Measurements from ENCODE around the gene AQP9.

AQP9 gene

DNA sequence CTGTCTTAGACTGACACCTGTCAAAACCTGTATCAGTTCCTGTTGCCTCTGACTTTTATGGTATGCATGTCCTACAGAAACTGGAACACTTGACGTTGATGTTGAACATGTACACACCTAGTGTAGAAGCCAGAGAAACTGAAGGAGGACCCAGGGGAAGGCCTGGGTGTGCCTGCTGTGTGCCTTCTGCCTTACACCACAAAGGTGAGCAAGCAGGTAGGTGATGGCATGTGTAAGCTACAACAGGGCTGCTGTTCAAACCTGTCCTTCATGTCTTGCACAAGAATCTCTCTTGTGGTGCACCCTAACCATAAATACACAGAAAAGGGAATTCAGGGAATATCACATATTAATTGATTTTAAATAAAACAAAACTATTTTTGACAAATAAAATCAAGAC, 13.6 kb upstream of the AQP9 start:
- Histone ChIP-seq H3K27me3 (ENCODE audit: control insufficient read depth, insufficient read depth, low read length) (no peaks in the 10 kb centered on the region), H3K79me2 (no peaks in the 10 kb centered on the region), H3K9me3 (ENCODE audit: control insufficient read depth, low read length) (no peaks in the 10 kb centered on the region), H3K4me1 (no peaks in the 10 kb centered on the region), H3K4me3 (ENCODE audit: low read depth, low read length) (no peak overlapping the region), H3K9ac (no peak overlapping the region), H3K27ac (no peak overlapping the region), H2AFZ (no peak overlapping the region), H3K4me2 (ENCODE audit: low read length) (no peak overlapping the region), H3K36me3 (ENCODE audit: control insufficient read depth, insufficient read depth, low read length) (no peaks in the 10 kb centered on the region)
- TF ChIP-seq, protein P1, sequence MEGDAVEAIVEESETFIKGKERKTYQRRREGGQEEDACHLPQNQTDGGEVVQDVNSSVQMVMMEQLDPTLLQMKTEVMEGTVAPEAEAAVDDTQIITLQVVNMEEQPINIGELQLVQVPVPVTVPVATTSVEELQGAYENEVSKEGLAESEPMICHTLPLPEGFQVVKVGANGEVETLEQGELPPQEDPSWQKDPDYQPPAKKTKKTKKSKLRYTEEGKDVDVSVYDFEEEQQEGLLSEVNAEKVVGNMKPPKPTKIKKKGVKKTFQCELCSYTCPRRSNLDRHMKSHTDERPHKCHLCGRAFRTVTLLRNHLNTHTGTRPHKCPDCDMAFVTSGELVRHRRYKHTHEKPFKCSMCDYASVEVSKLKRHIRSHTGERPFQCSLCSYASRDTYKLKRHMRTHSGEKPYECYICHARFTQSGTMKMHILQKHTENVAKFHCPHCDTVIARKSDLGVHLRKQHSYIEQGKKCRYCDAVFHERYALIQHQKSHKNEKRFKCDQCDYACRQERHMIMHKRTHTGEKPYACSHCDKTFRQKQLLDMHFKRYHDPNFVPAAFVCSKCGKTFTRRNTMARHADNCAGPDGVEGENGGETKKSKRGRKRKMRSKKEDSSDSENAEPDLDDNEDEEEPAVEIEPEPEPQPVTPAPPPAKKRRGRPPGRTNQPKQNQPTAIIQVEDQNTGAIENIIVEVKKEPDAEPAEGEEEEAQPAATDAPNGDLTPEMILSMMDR (IDR thresholded peaks at IDR 0.05), result no peak

DNA sequence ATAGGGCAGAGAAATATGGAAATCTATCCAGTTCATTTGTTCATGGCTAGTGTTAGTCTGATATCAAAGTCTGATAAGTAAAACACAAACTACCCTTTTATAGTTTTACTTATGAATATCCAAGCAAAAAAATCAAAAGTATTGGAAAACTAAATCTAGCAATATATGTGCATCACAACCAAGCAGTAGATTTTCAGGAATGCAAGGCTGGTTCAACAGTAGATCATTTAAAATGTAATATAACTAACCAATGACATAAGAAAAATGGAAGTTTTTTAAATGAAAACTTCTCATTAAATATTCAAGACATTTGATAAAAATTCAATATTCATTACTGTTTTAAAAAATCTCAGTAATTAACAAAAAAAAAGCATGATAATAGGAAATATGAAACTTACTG, 12.8 kb upstream of the AQP9 start:
- no peak overlapping the region for H2AFZ ChIP-seq
- TF ChIP-seq, protein P1 (IDR thresholded peaks at IDR 0.05), result no peak
- H3K27ac ChIP-seq, result no peak overlapping the region
- H3K4me3 ChIP-seq (ENCODE audit: low read depth, low read length), result no peak overlapping the region
- H3K9ac ChIP-seq, result no peak overlapping the region
- H3K36me3 ChIP-seq (ENCODE audit: control insufficient read depth, insufficient read depth, low read length), result no peaks in the 10 kb centered on the region
- no peaks in the 10 kb centered on the region for H3K9me3 ChIP-seq (ENCODE audit: control insufficient read depth, low read length)
- no peaks in the 10 kb centered on the region for H3K4me1 ChIP-seq
- H3K4me2 ChIP-seq (ENCODE audit: low read length), result no peak overlapping the region
- no peaks in the 10 kb centered on the region for H3K27me3 ChIP-seq (ENCODE audit: control insufficient read depth, insufficient read depth, low read length)
- no peaks in the 10 kb centered on the region for H3K79me2 ChIP-seq

DNA sequence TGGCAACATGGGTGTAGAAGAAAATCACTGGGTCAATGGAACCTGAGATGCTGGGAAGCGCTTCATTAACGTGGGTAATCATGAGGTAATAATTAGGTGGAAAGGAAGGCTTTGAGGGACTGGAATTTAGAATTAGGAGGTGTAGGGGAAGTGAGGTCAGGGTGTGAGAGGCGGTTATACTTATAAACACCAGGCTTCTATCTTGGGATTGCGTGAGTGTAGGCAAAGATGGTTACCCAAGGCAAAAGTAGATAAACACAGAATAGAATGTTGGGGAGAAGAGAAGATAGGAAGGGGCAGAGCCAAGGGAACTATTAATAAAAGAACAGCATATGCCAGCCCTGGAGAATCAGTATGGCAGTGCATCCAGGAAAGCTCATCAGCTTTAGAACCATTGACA, 3.3 kb upstream of the AQP9 start:
- Histone ChIP-seq H3K4me1 (no peaks in the 10 kb centered on the region), H3K79me2 (no peaks in the 10 kb centered on the region), H3K9me3 (ENCODE audit: control insufficient read depth, low read length) (no peaks in the 10 kb centered on the region), H3K36me3 (ENCODE audit: control insufficient read depth, insufficient read depth, low read length) (no peaks in the 10 kb centered on the region), H3K4me2 (ENCODE audit: low read length) (no peak overlapping the region), H3K27ac (no peak overlapping the region), H3K9ac (no peak overlapping the region), H2AFZ (no peak overlapping the region), H3K4me3 (ENCODE audit: low read depth, low read length) (no peak overlapping the region), H3K27me3 (ENCODE audit: control insufficient read depth, insufficient read depth, low read length) (no peaks in the 10 kb centered on the region)
- TF ChIP-seq, protein P1 (IDR thresholded peaks at IDR 0.05), result no peak

DNA sequence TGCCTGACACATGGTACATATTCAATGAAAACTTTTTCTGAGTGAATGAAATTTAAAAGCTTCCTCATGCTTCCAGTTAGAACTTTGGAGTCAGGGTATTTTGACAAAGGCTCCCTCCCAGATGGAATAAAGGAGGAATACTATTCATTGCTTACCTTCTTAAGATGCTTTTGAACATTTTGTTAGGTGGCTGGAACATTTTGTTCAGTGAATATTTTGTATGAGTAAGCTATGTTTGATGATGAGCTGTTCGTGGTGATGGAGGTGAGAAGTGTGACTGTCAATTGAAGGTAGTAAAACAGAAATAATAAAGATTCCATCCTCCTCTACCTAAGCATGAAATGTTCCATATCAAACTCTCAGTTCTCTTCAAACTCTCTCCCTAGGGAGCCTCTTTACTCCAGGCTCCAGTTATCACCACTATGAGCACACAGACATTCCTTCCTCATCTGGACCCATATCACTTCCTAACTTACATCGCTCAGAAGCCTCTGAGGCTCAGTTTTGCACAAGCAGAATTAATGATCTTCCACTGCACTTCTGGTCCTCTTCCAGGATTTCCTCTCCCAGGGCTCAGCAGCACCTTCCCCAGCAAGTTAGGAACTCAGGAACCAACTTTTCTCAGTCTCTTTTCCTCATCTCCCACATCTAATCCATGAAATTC, 2.5 kb upstream of the AQP9 start:
- H3K4me1 ChIP-seq, result no peaks in the 10 kb centered on the region
- H3K27ac ChIP-seq, result no peak overlapping the region
- no peaks in the 10 kb centered on the region for H3K79me2 ChIP-seq
- H3K27me3 ChIP-seq (ENCODE audit: control insufficient read depth, insufficient read depth, low read length), result no peaks in the 10 kb centered on the region
- no peak overlapping the region for H3K9ac ChIP-seq
- no peak overlapping the region for H3K4me2 ChIP-seq (ENCODE audit: low read length)
- TF ChIP-seq, protein P1 (IDR thresholded peaks at IDR 0.05), result no peak
- H3K9me3 ChIP-seq (ENCODE audit: control insufficient read depth, low read length), result no peaks in the 10 kb centered on the region
- H3K36me3 ChIP-seq (ENCODE audit: control insufficient read depth, insufficient read depth, low read length), result no peaks in the 10 kb centered on the region
- H2AFZ ChIP-seq, result no peak overlapping the region
- no peak overlapping the region for H3K4me3 ChIP-seq (ENCODE audit: low read depth, low read length)

DNA sequence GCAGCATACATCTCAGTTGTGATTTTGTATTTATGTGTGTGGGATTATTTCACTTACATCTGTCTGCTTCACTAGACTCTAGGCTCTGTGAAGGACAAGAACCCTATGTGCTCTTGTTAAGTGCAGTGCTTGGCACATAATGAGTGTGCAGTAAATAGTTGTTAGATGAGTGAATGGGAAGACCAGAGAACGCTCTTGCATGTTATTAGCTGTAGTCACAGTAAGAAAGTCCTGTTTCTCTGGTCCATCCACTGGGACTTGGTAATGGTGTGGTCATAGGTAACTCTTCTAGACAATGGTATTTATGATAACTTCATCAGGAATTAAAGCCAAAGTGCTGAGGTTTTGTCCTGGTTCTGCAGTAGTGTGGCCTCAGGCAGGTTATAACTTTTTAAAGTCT, 1.4 kb upstream of the AQP9 start:
- Histone ChIP-seq H2AFZ (no peak overlapping the region), H3K27me3 (ENCODE audit: control insufficient read depth, insufficient read depth, low read length) (no peaks in the 10 kb centered on the region), H3K36me3 (ENCODE audit: control insufficient read depth, insufficient read depth, low read length) (no peaks in the 10 kb centered on the region), H3K9ac (no peak overlapping the region), H3K9me3 (ENCODE audit: control insufficient read depth, low read length) (no peaks in the 10 kb centered on the region), H3K4me3 (ENCODE audit: low read depth, low read length) (no peak overlapping the region), H3K4me2 (ENCODE audit: low read length) (no peak overlapping the region), H3K79me2 (no peaks in the 10 kb centered on the region), H3K4me1 (no peaks in the 10 kb centered on the region), H3K27ac (no peak overlapping the region)
- TF ChIP-seq, protein P1 (IDR thresholded peaks at IDR 0.05), result no peak

All from parathyroid adenoma (tissue), 2 donors.